GM21423 (cell line): ENCODE data around the gene OSGEP.
A peak's percentile ranks its signal among the peaks of the same experiment; 100 is the strongest.

Experiments
- ATAC-seq: cut with Tn5 transposase; IDR thresholded peaks from one replicate; pipeline ENCODE4 v1.9.1; 2021; ENCODE audit warnings: mild to moderate bottlenecking, moderate library complexity; ENCODE audit not compliant: unreplicated experiment

Gene OSGEP

DNA sequence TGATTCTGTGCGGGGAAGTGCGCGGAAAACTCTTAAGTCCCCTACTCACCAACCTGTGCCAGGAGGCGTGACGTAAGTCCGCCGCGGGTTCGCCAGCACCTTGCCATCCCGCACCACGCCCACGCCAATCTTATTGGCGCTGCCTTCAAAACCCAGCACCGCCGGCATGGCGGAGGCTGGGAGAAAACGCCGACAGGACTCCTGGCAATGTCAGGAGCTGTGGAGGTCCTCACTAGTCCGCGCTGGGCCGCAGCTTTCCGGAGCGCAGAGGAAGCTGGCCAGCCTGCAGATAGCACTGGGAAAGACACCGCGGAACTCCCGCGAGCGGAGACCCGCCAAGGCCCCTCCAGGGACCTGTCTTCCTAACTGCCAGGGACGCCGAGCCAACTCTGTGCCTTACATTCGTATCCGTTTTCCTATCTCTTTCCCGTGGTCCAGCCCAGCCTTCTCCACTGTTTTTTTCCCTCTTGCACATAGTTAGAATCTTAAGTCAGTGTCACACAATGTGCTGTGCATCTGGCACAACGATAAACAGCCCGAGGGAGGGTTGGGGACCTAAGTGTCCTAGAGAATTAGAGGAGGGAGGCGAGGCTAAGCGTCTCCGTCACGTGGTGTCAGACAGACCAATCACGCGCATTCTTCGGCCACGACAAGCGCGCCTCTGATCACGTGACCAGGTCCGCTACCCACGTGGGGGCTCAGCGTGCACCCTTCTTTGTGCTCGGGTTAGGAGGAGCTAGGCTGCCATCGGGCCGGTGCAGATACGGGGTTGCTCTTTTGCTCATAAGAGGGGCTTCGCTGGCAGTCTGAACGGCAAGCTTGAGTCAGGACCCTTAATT lies at the start of gene OSGEP, which contains the start of gene APEX1:
TSS of gene OSGEP (minus strand) at position 297 of the 839 bp plus-strand sequence. CDS start at position 168, 129 bp downstream.
TSS of gene APEX1 (plus strand) at position 711 of the 839 bp plus-strand sequence. CDS start 420 bp downstream, outside the sequence.
- peak; percentile 83 for ATAC-seq

DNA sequence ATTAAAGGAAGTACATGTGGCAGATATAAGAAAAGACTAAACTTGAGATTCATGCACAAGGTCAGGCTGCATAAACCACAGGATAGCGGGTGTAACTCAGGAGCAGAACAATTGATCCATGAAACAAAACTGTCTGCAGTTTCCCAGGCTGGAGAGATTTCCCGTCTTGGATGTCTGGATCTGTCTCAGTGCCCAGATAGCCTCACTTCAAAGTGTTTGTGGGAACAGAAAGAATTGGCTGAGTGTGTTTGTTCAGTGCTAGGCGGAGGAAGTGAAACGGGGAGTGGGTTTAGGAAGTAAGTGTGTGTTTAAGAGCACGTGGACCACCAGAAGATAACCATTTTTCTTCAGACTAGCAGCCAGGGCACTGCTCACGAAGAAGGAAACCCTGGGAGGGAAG lies 49.3 kb upstream of the OSGEP start:
- ATAC-seq = no peak

DNA sequence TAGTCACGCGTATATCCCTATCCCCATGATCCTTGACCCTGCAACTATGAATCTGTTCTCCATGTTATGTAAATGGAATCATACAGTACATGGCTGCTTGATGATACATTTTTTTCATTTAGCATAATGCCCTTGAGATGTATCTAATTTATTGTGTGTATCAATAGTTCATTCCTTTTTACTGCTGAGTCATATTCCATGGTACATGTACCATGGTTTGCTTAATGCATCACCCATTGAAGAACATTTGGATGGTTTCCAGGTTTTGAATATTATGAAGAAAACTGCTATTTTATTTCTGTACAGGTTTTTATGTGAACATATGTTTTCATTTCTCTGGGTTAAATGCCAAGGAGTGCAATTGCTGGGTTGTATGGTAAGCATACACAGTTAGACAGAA lies 46.7 kb upstream of the OSGEP start:
- no peak for ATAC-seq

DNA sequence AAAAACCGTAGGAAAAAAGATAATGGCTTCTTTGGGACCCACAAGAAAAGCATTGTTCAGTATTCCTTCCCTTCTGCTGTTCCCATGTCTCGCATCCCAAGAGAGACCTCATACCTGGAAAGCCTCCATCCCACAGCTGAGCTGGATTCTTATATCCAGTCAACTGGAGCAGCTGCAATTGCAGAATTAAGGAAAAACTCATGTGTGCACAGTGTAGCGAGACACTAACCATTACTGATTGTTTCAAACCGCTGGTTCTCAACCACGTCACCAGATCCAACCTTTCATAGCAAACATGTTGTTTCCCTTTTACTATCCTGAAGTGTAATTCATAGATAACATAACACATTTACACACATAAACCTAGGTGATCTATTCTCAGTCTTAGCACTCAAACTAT lies 45.3 kb upstream of the OSGEP start:
- no peak for ATAC-seq

DNA sequence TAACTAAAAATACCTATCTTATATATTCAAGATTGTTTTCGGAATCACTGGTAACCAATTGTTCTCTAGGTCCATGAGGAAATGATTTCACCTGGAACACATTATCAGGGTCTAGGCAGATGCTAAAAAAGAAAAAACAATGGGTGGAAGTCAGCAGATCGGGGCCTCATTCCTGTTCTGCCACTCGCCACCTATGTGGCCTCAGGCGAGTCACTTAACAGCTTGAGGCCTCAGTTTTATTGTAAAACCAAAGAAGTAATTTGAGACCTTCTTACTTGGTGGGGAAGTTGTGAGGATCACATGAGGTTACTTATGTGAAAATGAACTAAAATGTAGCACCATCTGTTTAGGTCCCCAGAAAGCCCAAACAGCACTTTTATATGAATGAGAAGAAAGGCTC lies 44.5 kb upstream of the OSGEP start:
- ATAC-seq = no peak

DNA sequence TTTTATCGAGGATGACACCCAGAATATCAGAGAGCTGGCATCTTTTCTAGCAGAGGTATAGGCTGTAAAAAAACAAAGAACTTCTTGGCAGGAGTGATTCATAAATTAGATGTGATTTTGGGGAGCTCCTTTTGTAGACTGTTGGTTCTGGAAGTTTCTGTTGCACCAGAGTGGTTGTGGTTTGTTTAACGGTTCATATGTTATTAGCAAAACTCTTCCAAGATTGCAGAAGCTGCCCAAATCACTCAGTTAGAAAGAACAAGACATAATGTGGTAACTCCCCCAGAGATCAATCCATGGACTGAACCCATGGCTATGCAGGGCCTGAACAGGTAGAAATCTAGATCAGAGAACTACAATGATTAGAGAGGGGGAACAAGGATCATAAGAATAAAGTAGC lies 44.0 kb upstream of the OSGEP start:
- no peak for ATAC-seq

DNA sequence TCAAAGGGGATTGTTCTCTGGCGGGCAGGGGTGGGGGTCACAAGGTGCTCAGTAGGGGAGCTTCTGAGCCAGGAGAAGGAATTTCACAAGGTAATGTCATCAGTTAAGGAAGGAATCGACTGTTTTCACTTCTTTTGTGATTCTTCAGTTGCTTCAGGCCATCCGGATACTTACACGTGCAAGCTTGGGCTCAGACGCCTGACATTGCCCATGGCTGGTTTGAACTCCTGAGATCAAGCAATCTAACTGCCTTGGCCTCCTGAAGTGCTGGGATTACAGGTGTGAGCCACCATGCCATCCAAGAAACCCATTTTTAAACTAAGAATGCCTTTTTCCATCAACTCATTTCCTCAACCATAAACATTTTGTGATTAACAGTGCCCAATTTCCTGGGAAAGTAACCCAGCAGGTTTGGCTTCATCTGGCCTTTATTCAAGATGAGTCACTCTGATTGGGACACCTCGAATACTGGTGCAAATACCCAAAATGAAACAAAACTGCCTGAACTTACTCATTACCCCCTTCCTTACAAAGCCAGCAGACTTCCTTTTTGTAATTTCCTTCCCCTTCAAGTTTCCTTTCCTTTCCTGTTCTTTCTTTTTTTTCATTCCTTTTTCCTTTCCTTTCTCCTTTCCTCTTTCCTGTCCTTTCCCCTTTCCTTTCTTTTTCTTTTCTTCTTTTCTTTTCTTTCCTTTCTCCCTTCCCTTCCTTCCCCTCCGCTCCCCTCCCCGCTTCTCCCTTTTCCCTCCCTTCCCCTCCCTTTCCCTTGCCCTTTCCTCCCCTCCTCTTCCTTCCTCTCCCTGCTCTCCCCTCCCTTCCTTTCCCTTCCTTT lies 40.5 kb upstream of the OSGEP start:
- ATAC-seq = no peak

DNA sequence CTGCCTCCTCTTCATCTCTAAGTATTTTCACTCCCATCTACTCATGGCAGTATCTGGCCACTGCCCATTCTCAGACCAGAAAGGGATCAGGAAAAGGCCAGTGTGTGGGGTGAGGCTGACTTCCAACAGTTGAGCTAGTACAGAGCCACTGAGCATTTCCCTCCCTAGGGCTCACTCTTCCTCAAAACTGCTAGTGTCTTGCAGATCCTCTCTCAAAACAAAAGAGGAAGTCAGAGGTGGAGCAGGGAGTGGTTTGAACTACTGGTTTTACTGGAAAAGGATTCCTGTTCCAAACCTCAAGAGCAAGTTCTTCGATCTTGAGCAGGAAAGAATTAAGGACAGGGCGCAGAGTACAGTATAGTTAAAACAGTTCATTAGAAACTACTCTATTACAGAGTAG lies 39.0 kb upstream of the OSGEP start:
- no peak for ATAC-seq

DNA sequence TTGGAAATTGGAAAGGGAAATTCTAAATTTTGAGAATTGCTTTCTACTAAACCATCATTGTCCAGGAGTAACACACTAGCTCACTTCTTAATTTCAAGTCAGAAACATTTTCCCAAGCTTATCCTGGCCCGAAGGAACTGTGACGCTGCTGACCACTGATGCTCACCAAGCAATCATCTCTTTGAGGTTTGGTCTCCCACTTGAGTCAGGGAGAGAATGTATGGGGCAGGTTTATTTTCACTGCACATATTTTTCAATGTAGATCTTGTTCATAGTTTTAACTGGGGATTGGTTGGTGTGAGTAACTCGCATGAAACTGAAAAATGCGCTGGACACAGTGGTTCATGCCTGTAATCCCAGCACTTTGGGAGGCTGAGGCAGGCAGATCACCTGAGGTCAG lies 37.9 kb upstream of the OSGEP start:
- ATAC-seq = no peak

DNA sequence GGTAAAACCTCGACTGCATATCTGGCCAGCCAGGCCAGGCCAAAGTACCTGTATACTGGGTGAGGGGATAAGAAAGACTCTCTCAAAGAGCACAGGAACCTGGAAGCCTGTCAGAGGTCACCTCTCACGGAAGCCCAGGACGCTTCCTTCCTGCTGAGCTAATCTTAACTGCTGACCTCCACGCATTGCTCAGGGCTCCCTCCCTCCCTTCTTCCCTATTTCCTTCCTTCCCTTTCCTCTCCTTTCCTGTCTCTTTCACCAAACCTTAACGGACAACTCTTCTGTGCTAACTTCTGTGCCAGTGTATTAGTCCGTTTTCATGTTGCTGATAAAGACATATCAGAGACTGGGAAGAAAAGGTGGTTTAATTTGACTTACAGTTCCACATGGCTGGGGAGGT lies 36.0 kb upstream of the OSGEP start:
- ATAC-seq = no peak

DNA sequence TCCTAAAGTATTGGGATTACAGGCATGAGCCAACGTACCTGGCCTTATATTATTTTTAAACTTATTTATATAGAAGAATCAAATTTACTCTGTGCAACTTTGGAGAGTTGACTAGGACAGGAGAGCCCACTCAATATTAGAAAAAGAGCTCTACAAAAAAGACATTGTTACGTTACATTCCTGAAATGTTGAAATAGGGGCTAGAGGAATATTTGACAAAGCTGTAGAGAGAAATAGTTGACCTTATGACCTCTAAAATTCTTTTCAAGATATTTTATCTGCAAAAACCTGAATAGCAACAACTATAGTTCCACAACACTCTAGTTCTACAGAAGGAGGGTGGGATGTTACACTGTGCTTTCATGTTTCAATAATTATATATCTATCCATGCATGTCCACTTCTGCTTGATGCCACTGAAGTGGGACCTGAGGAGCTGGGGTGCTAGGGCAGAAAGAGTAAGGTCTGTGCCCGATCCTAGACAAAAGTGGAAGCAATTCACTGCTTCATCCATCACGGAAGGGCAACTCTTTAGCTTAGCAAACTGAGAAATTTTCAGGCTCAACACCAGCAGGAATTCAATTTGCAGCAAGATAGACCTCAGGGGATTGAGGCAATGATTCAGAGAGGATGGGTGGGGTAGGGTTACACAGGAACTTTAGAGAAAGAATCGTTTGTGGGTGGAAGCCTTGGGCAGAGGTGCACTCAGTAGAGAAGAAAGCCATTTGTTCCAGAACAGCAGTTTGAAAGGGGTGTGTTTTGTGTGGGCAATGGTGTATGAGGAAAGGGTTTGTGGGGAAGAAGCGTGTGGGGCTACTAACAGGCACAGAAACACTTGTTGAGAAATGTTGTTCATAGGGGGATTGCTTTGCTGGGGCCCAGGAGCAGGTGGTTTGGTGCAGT lies 34.7 kb upstream of the OSGEP start:
- ATAC-seq = peak; percentile 55

DNA sequence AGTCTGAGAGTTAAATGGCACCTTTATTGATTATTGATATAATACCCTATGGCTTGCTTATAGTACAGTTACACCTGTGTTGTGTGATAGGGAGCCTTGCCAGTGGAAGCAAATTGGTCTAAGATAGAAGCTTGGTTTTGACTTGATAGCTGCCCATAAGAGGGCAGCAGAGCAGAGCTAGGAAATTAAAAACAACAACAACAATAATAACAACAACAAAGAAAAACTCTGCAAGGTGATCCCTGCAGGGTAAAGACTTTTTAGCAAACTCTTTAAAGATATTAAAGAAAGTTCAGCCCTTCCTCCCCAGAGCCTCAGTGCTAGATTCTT lies 32.7 kb upstream of the OSGEP start:
- ATAC-seq = no peak

DNA sequence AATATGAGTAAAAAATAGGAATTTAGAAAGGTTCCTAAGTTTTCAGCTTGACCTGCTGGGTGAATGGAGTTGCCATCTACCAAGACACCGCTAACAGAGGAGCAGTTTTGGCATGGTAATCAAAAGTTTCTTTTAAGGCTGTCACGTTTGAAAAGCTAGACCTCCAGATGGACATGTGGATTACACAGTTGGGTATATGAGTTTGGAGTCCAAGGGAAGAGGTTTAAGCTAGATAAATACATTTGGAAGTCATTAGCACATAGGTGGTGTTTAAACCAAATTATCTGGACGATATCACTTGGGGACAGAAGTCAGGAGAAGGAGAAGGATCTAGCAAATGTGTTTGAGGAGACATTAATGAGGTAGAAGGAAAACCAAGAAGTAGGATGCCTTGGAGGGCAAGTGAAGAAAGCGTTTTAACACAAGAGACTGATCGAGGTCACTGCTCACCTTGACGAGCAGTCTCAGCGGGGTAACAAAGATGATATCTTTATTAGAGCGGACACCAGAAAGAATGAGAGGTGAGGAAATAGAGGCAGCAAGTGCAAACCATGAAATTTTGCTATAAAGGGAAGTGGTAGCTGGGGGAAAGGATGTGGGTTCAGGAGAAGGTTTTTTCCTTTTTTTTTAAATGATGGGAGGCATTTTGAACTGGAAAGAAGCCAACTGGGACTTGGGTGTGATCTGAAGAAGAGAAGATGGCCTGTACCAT lies 32.2 kb upstream of the OSGEP start:
- ATAC-seq = no peak

DNA sequence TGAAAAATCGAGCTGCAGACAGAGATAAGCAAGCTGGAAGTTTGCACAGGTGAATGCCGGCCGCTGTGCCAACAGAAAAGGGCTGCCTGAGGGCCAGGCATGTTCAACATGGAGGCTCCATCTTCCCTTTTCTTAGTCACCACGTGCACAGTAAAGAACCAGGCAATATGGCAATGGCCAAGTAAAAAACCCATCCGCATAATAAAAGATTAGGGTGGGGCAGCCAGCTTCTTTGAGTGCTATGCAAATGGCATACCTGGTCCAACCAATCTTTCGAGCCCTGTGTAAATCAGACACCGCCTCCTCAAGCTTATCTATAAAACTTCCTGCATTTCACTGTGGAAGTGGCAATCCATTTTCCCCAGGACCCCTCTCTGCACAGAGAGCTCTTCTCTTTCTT lies 31.3 kb upstream of the OSGEP start:
- no peak for ATAC-seq

DNA sequence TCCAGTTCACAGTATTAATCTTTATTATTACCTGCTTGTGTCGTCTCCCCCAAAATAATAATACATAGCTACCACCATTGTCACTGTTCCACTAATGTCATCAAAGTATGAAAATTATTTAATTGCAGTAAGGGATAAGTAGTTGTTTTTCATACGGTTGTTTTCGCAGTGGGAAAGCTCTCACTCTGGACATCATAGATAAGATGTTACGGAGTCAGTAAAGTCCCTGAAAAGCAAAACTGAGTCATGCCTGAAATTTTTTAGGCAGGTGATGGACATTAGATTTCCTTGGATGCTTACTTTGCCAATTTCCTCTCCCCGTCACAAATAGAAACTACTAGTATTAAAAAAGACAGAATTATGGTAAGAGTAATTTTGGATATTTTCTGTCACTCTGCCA lies 27.8 kb upstream of the OSGEP start:
- no peak for ATAC-seq

DNA sequence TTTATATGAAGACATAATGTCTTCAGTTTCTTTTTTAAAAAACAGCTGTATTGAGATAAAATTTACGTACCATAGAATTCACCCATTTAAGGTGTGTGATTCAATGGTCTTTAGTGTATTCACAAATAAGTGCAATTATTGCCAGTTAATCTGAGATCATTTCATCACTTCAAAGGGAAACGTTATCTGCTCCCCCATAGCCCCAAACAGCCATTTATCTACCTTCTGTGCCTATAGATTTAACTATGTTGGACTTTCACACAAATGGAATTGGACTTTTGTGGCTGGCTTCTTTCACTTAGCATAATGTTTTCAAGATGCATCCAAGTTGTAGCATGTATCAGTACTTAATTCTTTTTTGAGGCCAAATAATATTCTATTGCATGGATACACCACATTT lies 24.3 kb upstream of the OSGEP start:
- no peak for ATAC-seq

DNA sequence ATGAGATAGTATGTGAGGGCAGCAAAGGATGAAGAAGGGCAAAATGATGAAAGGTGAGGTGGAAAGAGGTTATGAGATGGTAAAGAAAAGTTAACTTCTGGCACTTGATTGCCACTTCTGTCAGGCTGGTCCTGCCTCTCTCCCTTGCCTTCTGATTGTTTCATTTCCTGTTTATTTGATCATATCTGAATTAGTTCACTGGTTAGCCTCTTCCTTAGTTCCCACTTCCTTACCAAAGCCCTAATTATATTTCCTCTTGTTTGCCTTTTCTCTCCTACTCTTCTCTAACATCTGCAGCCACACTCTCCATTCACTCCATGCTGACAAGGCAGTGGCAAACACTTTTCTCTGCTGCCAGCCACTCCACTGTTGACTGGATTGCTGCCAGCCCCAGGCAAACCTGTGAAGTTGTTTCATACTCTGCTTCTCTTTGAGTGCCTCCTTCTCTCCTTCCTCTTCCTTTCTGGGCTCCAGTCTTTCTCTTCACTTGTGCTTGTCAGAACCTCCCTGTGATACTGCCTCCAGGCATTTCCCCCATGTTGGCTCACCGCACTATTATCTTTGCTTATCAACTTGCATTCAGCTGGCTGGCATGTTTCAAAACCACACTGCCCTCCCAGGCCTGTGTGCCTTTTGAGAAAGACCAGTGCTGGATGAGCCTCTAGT lies 22.7 kb upstream of the OSGEP start:
- ATAC-seq = no peak

DNA sequence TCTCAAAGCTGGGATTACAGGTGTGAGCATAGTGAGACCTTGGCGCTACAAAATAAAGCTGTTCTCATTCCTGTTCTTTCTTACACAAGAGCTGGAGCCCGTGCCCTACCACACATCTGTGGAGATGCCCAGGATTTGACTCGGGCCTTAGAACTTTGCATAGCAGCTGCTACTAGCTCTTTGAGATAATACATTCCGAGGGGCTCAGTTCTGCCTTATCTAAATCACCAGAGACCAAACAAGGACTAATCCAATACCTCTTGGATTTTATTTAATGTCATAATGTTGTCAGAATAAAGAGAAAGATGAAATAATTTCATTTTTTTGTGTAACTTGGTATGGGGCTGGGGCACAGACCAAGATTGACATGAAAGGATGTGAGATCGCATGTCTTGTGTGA lies 22.2 kb upstream of the OSGEP start:
- no peak for ATAC-seq

DNA sequence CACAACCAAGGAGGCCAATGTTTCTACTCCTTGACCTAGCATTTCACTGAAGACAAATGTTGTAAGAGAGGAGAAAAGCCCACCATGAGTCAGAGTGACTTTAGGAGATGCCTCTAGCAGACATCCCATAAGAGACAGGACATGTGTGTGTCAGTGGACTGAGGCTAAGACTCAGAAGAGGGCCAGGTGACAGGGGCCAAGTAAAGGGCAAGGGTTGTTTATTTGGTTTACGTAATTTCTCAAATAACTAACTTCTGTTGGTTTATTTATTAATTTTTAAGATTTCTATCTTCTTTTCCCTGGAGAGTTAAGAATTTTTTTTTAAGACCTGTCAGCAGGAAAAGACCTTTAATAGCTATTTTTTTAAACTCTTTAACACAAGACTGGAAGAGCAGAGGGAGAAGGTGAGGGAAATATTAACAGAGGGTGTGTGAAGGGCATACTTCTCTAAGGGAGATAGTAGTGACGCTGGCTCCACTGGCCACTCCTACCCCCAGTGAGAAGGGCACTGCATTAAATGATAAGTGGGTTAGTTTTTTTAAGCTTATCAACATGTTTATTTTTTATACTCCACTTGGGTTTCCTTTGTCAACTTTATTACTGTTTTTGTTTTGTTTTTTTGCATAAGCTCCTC lies 18.0 kb upstream of the OSGEP start:
- ATAC-seq = no peak

DNA sequence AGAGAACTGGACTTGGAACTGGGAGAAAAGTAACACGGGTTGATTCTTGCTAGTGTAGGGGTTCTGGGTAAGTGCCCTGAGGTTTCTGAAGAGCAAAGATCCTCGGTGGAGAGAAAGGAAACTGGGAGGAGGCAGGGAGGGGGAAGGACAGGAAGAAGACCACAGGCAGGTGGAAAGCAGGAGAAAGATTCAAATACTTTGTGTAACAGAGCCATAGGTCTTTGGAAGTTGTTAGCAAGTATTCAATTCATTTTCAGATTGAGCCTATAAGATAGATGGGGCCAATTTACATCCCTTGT lies 15.9 kb upstream of the OSGEP start:
- no peak for ATAC-seq
